ENCODE measurements around the gene ZNRF4.

The ZNRF4 gene

DNA sequence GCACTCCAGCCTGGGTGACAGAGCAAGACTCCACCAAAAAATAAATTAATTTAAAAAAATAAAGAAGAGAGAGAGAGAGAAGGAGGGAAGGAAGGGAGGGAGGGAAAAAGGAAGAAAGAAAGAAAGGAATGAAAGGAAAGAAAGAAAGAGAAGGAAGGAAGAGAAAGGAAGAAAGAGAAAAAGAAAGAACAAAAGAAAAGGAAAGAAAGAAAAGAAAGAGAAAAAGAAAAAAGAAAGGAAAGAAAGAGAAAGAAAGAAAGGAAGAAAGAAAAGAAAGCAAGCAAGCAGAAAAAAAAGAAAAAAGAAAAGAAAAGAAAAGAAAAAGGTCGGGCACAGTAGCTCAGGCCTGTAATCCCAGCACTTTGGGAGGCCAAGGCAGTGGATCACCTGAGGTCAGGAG is 14.9 kb upstream of the ZNRF4 start:
- in situ Hi-C loops (cut with MboI; ENCODE audit: low sequenced_read_pairs) = no loop called here

- in situ Hi-C loops (cut with MboI; ENCODE audit: low sequenced_read_pairs) = no loop called here
Measured at GRCh38 chr19:5443723-5444122, 11.5 kb upstream of the ZNRF4 start.

DNA sequence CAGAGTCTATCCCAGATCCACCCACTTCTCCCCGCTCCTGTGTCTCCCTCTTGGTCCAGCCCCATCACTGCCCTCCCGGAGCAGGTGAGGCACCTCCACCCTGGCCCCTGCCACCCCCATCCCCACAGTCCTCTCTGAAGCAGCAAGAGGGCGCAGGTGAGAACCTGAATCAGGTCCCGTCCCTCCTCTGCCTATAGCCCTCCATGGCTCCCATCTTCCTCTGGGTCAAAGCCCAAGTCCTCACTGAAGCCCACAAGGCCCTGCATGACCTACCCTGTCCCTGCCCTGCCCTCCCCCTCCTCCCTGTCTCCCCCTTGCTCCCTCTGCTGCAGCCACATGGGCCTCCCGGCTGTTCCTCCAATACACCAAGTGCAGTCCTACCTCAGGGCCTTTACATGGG is 10.8 kb upstream of the ZNRF4 start:
- in situ Hi-C loops (cut with MboI; ENCODE audit: low sequenced_read_pairs) = no loop called here

DNA sequence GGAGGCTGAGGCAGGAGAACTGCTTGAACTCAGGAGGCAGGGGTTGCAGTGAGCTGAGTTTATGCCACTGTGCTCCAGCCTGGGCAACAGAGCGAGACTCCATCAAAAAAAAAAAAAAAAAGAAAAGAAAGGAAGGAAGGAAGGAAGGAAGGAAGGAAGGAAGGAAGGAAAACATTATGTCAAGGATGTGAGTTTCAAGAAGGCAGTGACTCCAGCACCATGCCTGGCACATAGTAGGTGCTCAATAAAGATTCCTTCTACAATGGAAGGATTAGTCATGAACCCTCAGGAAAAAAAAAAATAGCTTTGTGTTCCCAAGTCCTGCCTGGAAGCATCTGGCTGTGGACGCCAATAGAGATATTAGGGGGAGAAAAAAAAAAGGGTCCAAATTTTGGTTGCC is 10.1 kb upstream of the ZNRF4 start:
- in situ Hi-C loops (cut with MboI; ENCODE audit: low sequenced_read_pairs) = no loop called here

GRCh38 chr19:5445561-5446055 is 9.6 kb upstream of the ZNRF4 start:
- in situ Hi-C loops (cut with MboI; ENCODE audit: low sequenced_read_pairs) = no loop called here

DNA sequence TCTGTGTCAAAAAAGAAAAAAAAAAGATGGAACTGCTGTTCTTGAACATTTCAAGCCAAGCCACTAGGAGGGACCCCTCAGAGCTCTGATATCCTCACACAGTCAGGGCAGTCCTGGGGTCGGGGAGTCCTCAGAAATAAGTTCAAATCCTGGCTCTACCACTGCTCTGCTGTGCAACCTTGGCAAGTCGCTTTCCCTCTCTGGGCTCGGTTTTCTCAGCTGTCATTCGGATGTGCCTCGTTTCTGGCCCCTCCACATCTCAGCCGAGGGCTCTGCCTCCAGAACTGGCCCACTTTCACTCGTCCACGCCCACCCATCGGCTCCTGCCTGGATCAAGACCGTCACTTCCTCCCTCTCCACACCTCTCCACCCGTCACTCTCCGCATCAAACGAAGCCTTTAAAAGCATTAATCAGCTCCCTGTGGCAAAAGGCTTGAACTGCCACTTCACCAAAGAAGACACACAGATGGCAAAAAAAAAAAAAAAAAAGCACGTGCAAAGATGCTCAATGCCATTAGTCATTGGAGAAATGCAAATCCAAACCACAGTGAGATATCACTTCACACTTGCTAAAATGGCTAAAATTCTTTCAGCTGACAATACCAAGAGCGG is 7.4 kb upstream of the ZNRF4 start:
- in situ Hi-C loops (cut with MboI; ENCODE audit: low sequenced_read_pairs) = no loop called here

GRCh38 chr19:5448374-5448773 is 6.8 kb upstream of the ZNRF4 start:
- in situ Hi-C loops (cut with MboI; ENCODE audit: low sequenced_read_pairs) = no loop called here

GRCh38 chr19:5450482-5451126 is 4.6 kb upstream of the ZNRF4 start:
- in situ Hi-C loops (cut with MboI; ENCODE audit: low sequenced_read_pairs) = no loop called here

DNA sequence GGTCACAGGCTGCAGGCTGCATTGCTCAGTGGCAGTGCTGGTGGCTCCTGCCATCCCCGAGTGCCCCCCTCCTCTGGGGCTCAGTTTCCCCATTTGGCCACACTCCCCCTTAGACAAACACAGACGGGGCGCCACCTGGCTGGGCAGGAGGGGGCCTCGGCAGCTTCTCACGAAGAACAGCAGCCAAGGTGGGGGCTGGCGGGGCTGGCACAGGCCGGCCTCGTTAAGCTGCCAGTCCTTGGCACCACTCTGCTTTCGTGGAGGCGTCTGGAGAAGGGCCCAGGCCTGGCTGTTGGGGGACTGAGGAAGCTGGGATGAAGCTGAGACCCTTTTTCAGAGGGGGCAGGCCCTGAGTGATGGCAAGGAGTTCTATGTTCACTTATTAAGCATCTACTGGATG is 3.7 kb upstream of the ZNRF4 start:
- in situ Hi-C loops (cut with MboI; ENCODE audit: low sequenced_read_pairs) = no loop called here

DNA sequence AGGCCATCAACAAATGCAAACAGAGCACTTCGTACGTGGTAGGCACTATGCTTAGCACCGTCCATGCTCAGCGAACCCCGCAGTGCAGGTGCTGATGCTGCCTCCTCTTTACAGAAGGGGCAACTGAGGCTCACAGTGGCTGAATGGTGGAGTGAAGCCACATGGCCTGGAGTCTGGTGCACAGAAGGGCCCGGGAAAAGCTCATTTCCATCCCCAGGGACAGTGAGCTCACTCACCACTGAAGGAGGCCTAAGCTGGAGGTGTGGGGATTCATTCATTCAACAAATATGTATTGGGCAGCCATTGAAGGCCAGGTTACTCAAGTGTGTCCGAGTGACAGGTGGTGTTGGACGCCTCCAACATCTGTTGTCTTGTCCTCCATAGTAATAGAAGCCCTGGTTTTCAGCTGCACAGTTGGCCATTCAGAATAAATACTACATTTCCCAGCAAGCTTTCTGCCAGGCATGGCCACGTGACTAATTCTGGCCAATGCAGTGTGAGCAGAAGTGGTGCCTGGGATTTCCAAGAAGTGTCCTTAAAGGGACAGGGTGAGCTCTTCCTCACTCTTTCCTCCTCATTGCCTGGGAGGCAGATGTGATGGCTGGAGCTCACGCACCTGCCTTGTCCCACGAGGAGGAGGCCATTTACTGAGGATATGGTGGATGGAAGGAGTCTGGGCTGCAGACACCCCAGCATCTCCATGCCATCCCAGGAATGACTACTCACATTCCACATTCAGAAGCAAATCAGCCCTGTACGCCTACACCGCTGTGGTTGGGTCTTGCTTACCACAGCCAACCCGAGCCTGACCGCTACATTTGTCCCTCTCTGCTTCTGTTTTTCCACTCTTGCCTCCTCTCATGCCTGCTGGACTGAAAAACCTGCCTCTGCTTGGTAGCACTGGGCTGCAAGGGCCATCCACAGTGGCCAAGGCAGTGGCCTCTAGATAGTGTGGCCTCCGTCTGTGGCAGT is 2.3 kb upstream of the ZNRF4 start:
- in situ Hi-C loops (cut with MboI; ENCODE audit: low sequenced_read_pairs) = no loop called here

DNA sequence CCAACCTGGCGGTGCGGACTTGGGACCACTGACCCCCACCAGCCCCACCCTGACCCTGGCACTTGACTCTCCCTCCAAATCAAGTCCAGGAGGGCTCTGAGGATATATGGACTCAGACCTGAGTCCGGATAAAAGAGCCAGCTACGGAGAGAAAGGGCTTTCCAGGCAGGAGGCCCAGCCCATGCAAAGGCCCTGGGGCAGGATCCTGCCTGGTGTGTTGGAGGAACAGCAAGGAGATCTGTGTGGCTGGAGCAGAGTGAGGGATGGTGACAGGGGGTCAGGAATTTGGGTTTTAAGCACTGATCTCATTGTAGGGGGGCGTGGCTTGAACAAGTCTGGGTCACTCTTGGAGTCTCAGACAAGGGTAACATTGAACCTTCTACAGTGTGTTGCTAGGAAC is 474 bp upstream of the ZNRF4 start:
- in situ Hi-C loops (cut with MboI; ENCODE audit: low sequenced_read_pairs) = no loop called here

- in situ Hi-C loops (cut with MboI; ENCODE audit: low sequenced_read_pairs) = no loop called here
Measured at GRCh38 chr19:5456130-5456840, 1.1 kb downstream of the ZNRF4 start.

GRCh38 chr19:5456841-5457200 is 1.6 kb downstream of the ZNRF4 start:
- in situ Hi-C loops (cut with MboI; ENCODE audit: low sequenced_read_pairs) = no loop called here

- in situ Hi-C loops (cut with MboI; ENCODE audit: low sequenced_read_pairs) = no loop called here
Measured at GRCh38 chr19:5457709-5458108, 2.5 kb downstream of the ZNRF4 start.

DNA sequence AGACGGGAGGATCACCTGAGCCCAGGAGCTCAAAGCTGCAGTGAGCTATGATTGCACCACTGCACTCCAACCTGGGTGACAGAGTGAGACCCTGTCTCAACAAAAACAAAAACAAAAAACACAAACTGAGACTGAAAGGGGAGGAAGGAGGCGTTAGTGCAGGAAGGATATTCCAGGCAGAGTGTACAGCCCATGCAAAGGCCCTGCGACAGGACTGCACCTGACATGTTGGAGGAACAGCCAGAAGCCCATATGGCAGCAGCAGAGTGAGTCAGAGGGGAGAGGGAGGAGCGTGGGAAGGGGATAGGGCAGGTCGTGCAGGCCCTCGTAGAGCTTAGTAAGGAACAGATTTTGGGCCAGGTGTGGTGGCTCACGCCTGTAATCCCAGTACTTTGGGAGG is 3.2 kb downstream of the ZNRF4 start:
- in situ Hi-C loops (cut with MboI; ENCODE audit: low sequenced_read_pairs) = no loop called here

- in situ Hi-C loops (cut with MboI; ENCODE audit: low sequenced_read_pairs) = no loop called here
Measured at GRCh38 chr19:5459360-5459759, 4.1 kb downstream of the ZNRF4 start.

GRCh38 chr19:5460748-5461147 is 5.5 kb downstream of the ZNRF4 start:
- in situ Hi-C loops (cut with MboI; ENCODE audit: low sequenced_read_pairs) = no loop called here

DNA sequence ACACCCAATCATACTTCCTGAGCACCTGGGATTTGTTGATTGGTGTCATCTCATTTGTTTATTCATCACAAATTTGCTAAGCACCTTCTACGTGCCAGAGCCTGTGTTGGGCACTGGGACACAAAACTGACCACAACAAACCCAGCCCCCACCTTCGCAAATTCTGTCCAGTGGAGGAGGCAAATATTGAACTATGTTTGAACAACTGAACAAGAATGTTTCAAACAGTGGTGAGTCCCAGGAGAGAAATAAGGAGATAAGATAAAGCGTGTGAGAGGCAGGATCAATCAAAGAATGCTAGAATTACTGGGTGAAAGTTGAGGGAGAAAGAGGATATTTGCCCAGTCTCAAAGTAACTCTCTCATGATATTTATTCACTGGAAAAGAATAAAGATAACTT is 8.7 kb downstream of the ZNRF4 start:
- in situ Hi-C loops (cut with MboI; ENCODE audit: low sequenced_read_pairs) = no loop called here

DNA sequence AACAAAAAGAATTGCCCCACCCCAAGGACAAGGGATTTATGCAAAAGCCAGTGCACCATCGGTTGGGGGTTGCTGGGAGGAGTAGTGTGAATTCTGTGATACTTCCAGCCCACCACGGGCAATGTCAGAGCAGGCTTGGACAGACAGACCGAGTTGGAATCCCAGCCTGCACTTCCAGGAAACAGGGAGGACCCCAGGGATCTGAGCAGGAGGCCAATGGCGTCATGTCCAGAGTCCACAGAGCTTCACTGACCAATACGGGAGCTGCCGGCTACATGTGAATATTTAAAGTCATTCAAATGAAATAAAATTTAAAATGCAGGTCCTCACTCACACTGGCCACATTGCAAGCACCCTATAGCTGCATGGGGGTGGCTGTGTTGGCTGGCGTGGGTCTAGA is 10.9 kb downstream of the ZNRF4 start:
- in situ Hi-C loops (cut with MboI; ENCODE audit: low sequenced_read_pairs) = no loop called here

GRCh38 chr19:5466814-5467291 is 11.6 kb downstream of the ZNRF4 start:
- in situ Hi-C loops (cut with MboI; ENCODE audit: low sequenced_read_pairs) = no loop called here

DNA sequence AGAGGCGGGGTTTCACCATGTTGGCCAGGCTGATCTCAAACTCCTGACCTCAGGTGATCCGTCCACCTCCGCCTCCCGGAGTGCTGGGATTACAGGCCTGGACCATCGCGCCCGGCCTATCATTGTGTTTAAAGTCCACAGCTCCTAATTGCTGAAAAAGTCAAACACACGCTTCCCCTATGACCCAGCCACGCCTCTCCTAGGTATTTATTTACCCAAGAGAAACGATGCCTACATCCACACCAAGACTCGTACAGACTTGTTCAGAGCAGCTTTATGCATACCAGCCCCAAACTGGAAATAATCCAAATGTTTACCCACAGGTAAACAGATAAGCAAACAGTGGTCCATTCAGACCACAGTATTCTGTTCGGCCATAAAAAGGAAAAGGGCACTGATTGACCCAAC is 15.1 kb downstream of the ZNRF4 start:
- in situ Hi-C loops (cut with MboI; ENCODE audit: low sequenced_read_pairs) = no loop called here

All from HL-60/S4 treated with phorbol 12-myristate 13-acetate at 8.2 ng/mL for 4 days and 3 days (cell line).